Astrocyte (in vitro differentiated cells and primary cell): ENCODE data around the gene MCRS1.

Source experiments
- EZH2 ChIP-seq: IDR thresholded peaks from 2 replicates; pipeline ENCODE4 v1.6.1; 2012; ENCODE audit warnings: mild to moderate bottlenecking, low read length, inconsistent platforms; ENCODE audit not compliant: insufficient read depth
- TF ChIP-seq, protein P1 (sequence below): IDR thresholded peaks from 2 replicates; pipeline ENCODE4 v1.5.1; 2011; ENCODE audit warnings: low read depth, mild to moderate bottlenecking, inconsistent platforms, low read length, moderate library complexity; ENCODE audit not compliant: insufficient read depth

GRCh38 chr12:49568442-49569162 is 660 bp upstream of the MCRS1 start:
- TF ChIP-seq, protein P1, sequence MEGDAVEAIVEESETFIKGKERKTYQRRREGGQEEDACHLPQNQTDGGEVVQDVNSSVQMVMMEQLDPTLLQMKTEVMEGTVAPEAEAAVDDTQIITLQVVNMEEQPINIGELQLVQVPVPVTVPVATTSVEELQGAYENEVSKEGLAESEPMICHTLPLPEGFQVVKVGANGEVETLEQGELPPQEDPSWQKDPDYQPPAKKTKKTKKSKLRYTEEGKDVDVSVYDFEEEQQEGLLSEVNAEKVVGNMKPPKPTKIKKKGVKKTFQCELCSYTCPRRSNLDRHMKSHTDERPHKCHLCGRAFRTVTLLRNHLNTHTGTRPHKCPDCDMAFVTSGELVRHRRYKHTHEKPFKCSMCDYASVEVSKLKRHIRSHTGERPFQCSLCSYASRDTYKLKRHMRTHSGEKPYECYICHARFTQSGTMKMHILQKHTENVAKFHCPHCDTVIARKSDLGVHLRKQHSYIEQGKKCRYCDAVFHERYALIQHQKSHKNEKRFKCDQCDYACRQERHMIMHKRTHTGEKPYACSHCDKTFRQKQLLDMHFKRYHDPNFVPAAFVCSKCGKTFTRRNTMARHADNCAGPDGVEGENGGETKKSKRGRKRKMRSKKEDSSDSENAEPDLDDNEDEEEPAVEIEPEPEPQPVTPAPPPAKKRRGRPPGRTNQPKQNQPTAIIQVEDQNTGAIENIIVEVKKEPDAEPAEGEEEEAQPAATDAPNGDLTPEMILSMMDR = no peak
- no peak for TF ChIP-seq EZH2
